B cell (primary cell): ENCODE measurements around the gene LEPR. TPM values are rescaled to one million over a fixed set of nuclear protein-coding genes. Genes with fewer than 3 reads are reported as not detected.
"Not testable (repeated sequence)": the region's sequence is repeated elsewhere in the genome, so short reads cannot be mapped to it uniquely, and the experiment has no call there.

Source experiments
- ATAC-seq: fragments of 200-7000 bp; cut with Tn5 transposase; one replicate; pipeline ENCODE4 v1.10.0; 2021; ENCODE audit warnings: low read depth, mild to moderate bottlenecking, moderate number of reproducible peaks, moderate library complexity
- CTCF ChIA-PET: fragments of 350-600 bp; sonication (Branson Sonifier 250); formaldehyde crosslinking; loops from one replicate; lab custom pipeline; 2021; ENCODE audit warnings: antibody characterized with exemption, inconsistent platforms; lab: Charles Lee
- POLR2A ChIA-PET: fragments of 350-600 bp; sonication (Branson Sonifier 250); formaldehyde crosslinking; loops from one replicate; lab custom pipeline; 2021; ENCODE audit warnings: antibody characterized with exemption; lab: Charles Lee
- DNase-seq: peaks from one replicate; pipeline ENCODE4 v3.0.0; 2013
- H2AFZ ChIP-seq: 2 replicates; pipeline ENCODE4 v1.6.1; 2012; ENCODE audit warnings: mild to moderate bottlenecking, low read depth, low read length; ENCODE audit not compliant: insufficient read depth, poor library complexity, severe bottlenecking
- H3K27ac ChIP-seq, 2 donors: 1 replicate in 1 of 2; 2 replicates in 1 of 2; pipeline ENCODE4 v1.5.1; 2012 to 2013; ENCODE audit warnings: low read length in 2 of 2, mild to moderate bottlenecking in 2 of 2, moderate library complexity in 1 of 2
- H3K27me3 ChIP-seq, 4 experiments: fragments of 200-600 bp in 1 of 4; sonication (generic) in 1 of 4; replicated peaks in 1 of 4; 1 replicate in 2 of 4; 2 replicates in 2 of 4; pipeline versions ENCODE4 v1.6.1 to v1.7.0; 2013 to 2016; ENCODE audit warnings: low read length in 3 of 4, mild to moderate bottlenecking in 2 of 4, mixed read lengths in 1 of 4, moderate library complexity in 1 of 4; ENCODE audit not compliant: insufficient read depth in 4 of 4, control insufficient read depth in 3 of 4; ENCODE audit errors: control extremely low read depth in 1 of 4
- H3K36me3 ChIP-seq, 2 experiments: replicated peaks in 1 of 2; 1 replicate in 1 of 2; 2 replicates in 1 of 2; pipeline versions ENCODE4 v1.6.1 to v1.7.1; 2013; ENCODE audit warnings: low read length in 1 of 2; ENCODE audit not compliant: insufficient read depth in 2 of 2, control insufficient read depth in 1 of 2; ENCODE audit errors: control extremely low read depth in 1 of 2, extremely low read depth in 1 of 2
- H3K4me1 ChIP-seq, 2 donors: fragments of 200-600 bp in 1 of 2; sonication (generic) in 1 of 2; 1 replicate in 1 of 2; 2 replicates in 1 of 2; pipeline versions ENCODE4 v1.5.1 to v1.6.1; 2013 to 2017; ENCODE audit warnings: low read length in 2 of 2; ENCODE audit not compliant: control insufficient read depth in 2 of 2, insufficient read depth in 2 of 2
- H3K4me2 ChIP-seq: replicated peaks from 2 replicates; pipeline ENCODE3; 2012; ENCODE audit warnings: mild to moderate bottlenecking, low read depth, low read length; ENCODE audit not compliant: poor library complexity, severe bottlenecking
- H3K4me3 ChIP-seq, 5 experiments: fragments of 200-600 bp in 1 of 5; sonication (generic) in 1 of 5; 1 replicate in 3 of 5; 2 replicates in 2 of 5; pipeline versions ENCODE4 v1.5.1 to v1.7.0; 2011 to 2016; ENCODE audit warnings: low read length in 4 of 5, mild to moderate bottlenecking in 4 of 5, low read depth in 2 of 5, control low read depth in 1 of 5, moderate library complexity in 1 of 5; ENCODE audit not compliant: insufficient read depth in 1 of 5; ENCODE audit errors: control extremely low read depth in 1 of 5, extremely low read depth in 1 of 5
- H3K79me2 ChIP-seq: fragments of 200-600 bp; sonication (generic); one replicate; pipeline ENCODE4 v1.6.0; 2016; ENCODE audit warnings: low read length; ENCODE audit not compliant: control insufficient read depth, insufficient read depth
- H3K9ac ChIP-seq: fragments of 200-600 bp; sonication (generic); 2 replicates; pipeline ENCODE4 v1.6.1; 2017; ENCODE audit warnings: mild to moderate bottlenecking, low read length, moderate library complexity
- H3K9me3 ChIP-seq, 3 donors: one replicate each; pipeline versions ENCODE4 v1.6.1 to v1.7.1; 2013; ENCODE audit warnings: low read length in 2 of 3; ENCODE audit not compliant: control insufficient read depth in 2 of 3, insufficient read depth in 1 of 3; ENCODE audit errors: control extremely low read depth in 1 of 3
- H4K20me1 ChIP-seq: 2 replicates; pipeline ENCODE4 v1.6.0; 2012; ENCODE audit warnings: mild to moderate bottlenecking, low read length; ENCODE audit not compliant: insufficient read depth, control insufficient read depth, poor library complexity, severe bottlenecking
- H3K27ac Mint-ChIP-seq: one replicate; pipeline ENCODE4 v1.8.0; 2021; ENCODE audit warnings: mixed read lengths
- H3K27me3 Mint-ChIP-seq: one replicate; pipeline ENCODE4 v1.8.0; 2021; ENCODE audit warnings: mixed read lengths
- H3K4me1 Mint-ChIP-seq: one replicate; pipeline ENCODE4 v1.8.0; 2021; ENCODE audit warnings: mixed read lengths
- H3K4me3 Mint-ChIP-seq: one replicate; pipeline ENCODE4 v1.8.0; 2021; ENCODE audit warnings: mixed read lengths
- H3K9me3 Mint-ChIP-seq: one replicate; pipeline ENCODE4 v1.8.0; 2022; ENCODE audit warnings: mixed read lengths; ENCODE audit not compliant: insufficient read depth
- CTCF ChIP-seq: fragments of 200-600 bp; IDR thresholded peaks from one replicate; pipeline ENCODE4 v1.8.0; 2022; ENCODE audit warnings: antibody characterized with exemption, mild to moderate bottlenecking
- EZH2 ChIP-seq: IDR thresholded peaks from 2 replicates; pipeline ENCODE4 v1.6.1; 2012; ENCODE audit warnings: borderline replicate concordance, low read depth, mild to moderate bottlenecking, moderate library complexity, low read length; ENCODE audit not compliant: insufficient read depth, poor library complexity, severe bottlenecking
- WGBS: methylation state at CpG from one replicate; pipeline ENCODE4 v1.1.5; 2013; ENCODE audit warnings: missing lambda C conversion rate; ENCODE audit not compliant: insufficient coverage; 5-methylcytosine and 5-hydroxymethylcytosine counted together
- intact Hi-C: fragments of 100-400 bp; cut with micrococcal nuclease; formaldehyde crosslinking; loops from one replicate; pipeline ENCODE4 v1.10.0; 2022
- polyA plus RNA-seq: library from polyadenylated mRNA; depleted of rRNA; stranded (reverse); fragments of >200 nt; gene quantifications from 2 replicates; pipeline ENCODE4 v1.2.3, GENCODE V29; 2012
- total RNA-seq, 2 donors: library from RNA; stranded (reverse); fragments of 120-200 nt in 1 of 2; gene quantifications; 1 replicate in 1 of 2; 2 replicates in 1 of 2; pipeline versions ENCODE4 v1.2.3 to v1.2.4, GENCODE V29; 2013 to 2022

Gene LEPR
- total and polyA plus RNA-seq, 2 donors (not counting 1 experiment from before 2014, with no cell fraction given), result 0.19 to 0.30 TPM

DNA sequence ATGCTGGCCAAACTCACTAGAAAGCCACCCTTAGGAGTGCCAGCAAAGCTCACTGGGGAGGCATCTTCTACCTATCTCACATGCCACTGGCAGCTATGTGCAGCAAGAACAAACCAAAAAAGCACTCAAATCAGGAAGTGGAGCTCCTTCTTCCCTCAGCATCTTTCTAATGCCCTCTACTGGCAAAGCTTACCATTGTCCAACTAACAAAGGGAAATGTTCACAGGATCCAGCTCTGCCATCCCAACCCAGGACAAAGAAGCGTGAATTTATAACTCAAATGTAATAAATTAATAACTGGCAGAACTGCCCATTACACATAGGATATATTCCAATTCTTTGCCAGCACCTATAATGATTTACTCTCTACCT is 38.9 kb downstream of the LEPR start:
- H2AFZ ChIP-seq, result no peak overlapping the region
- intact Hi-C loops, result no loop called here
- ChIA-PET POLR2A (no interaction called here), CTCF (interaction anchor here (0.7 to 0.9 kb wide), 4 partner anchors 23 to 546 kb away, joined by 3 to 6 read pairs (median 3); no protein-coding TSS in a partner anchor)
- H3K79me2 ChIP-seq, result no peaks in the 10 kb centered on the region
- no CpG with 5 or more reads among the region's 1 CpG for WGBS
- H3K27me3 Mint-ChIP-seq, result no peaks in the 10 kb centered on the region
- no peaks in the 10 kb centered on the region for H3K4me1 ChIP-seq
- H3K27ac ChIP-seq, result no peak overlapping the region
- H3K9me3 ChIP-seq, result no peaks in the 10 kb centered on the region
- DNase-seq (no peak), ATAC-seq (no peak)
- H3K4me3 ChIP-seq, result no peak overlapping the region
- H3K27me3 ChIP-seq, result no peaks in the 10 kb centered on the region
- H3K4me1 Mint-ChIP-seq, result no peaks in the 10 kb centered on the region
- H3K9me3 Mint-ChIP-seq, result no peaks in the 10 kb centered on the region
- TF ChIP-seq EZH2 (no peak), CTCF (peak; percentile 22)
- H3K4me2 ChIP-seq, result no peak overlapping the region
- no peaks in the 10 kb centered on the region for H4K20me1 ChIP-seq
- no peak overlapping the region for H3K27ac Mint-ChIP-seq
- H3K36me3 ChIP-seq, result no peaks in the 10 kb centered on the region
- no peak overlapping the region for H3K4me3 Mint-ChIP-seq
- no peak overlapping the region for H3K9ac ChIP-seq

DNA sequence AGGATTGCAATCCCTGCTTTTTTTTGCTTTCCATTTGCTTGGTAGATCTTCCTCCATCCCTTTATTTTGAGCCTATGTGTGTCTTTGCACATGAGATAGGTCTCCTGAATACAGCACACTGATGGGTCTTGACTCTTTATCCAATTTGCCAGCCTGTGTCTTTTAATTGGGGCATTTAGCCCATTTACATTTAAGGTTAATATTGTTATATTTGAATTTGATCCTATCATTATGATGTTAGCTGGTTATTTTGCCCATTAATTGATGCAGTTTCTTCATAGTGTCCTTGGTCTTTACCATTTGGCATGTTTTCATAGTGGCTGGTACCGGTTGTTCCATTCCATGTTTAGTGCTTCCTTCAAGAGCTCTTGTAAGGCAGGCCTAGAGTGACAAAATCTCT is 45.4 kb downstream of the LEPR start:
- H3K27ac ChIP-seq, DNase-seq, POLR2A ChIA-PET, H3K27ac Mint-ChIP-seq, CTCF ChIA-PET, H3K36me3 ChIP-seq, ATAC-seq, H3K9me3 Mint-ChIP-seq, H3K4me3 ChIP-seq, H3K9ac ChIP-seq, H2AFZ ChIP-seq, H3K4me1 ChIP-seq, H3K27me3 Mint-ChIP-seq, H4K20me1 ChIP-seq, H3K4me2 ChIP-seq, intact Hi-C loops, H3K79me2 ChIP-seq, H3K4me3 Mint-ChIP-seq, H3K27me3 ChIP-seq, H3K9me3 ChIP-seq, H3K4me1 Mint-ChIP-seq: not testable (repeated sequence)
- 100% methylated on average over 1 of the region's 1 CpG for WGBS
